Measurements from ENCODE around the gene UBA7. TPM values are rescaled to one million over a fixed set of nuclear protein-coding genes. Genes with fewer than 3 reads are reported as not detected.
A peak's percentile ranks its signal among the peaks of the same experiment; 100 is the strongest.

UBA7 gene
- total and polyA plus RNA-seq, 2 of the 13 experiments (the other 11 are each of a cell fraction or from before 2014, with no cell fraction given), result 9.5 to 16.5 TPM

GRCh38 chr3:49856181-49857005, 42.6 kb upstream of the UBA7 start, which contains the start of gene TRAIP (continued):
- TF ChIP-seq SKI (IDR thresholded peaks at IDR 0.05; ENCODE audit: partially characterized antibody), result no peak
- TF ChIP-seq THAP7 (CRISPR knock-in tag; IDR thresholded peaks at IDR 0.05), result 0 out of 2 replicates have a peak, but pooled peaks have one; percentile 62
- TF ChIP-seq ZNF225 (CRISPR knock-in tag; IDR thresholded peaks at IDR 0.05), result 0 out of 2 replicates have a peak, but pooled peaks have one; percentile 51
- TF ChIP-seq ZNF614 (CRISPR knock-in tag; IDR thresholded peaks at IDR 0.05; ENCODE audit: borderline replicate concordance), result no peak
- TF ChIP-seq ZNF720 (CRISPR knock-in tag; IDR thresholded peaks at IDR 0.05), result no peak
- TF ChIP-seq SP4 (CRISPR knock-in tag; IDR thresholded peaks at IDR 0.05), result peak; percentile 97
- TF ChIP-seq USF2 (IDR thresholded peaks at IDR 0.05; ENCODE audit: low read depth, low read length), result no peak
- TF ChIP-seq USF2 (CRISPR knock-in tag; IDR thresholded peaks at IDR 0.05; ENCODE audit: borderline replicate concordance), result no peak; the same call in 1 of the 2 replicates
- TF ChIP-seq ZNF737 (CRISPR knock-in tag; IDR thresholded peaks at IDR 0.05; ENCODE audit: borderline replicate concordance), result no peak
- TF ChIP-seq AKAP8 (CRISPR knock-in tag; IDR thresholded peaks at IDR 0.05), result no peak
- no peak for TF ChIP-seq ZBTB46 (CRISPR knock-in tag; IDR thresholded peaks at IDR 0.05; ENCODE audit: borderline replicate concordance)
- TF ChIP-seq CCDC6 (CRISPR knock-in tag; IDR thresholded peaks at IDR 0.05), result peak; percentile 88
- no peak for TF ChIP-seq RORA (CRISPR knock-in tag; IDR thresholded peaks at IDR 0.05)
- TF ChIP-seq CSRNP1 (CRISPR knock-in tag; IDR thresholded peaks at IDR 0.05), result peak; percentile 83
- 0 out of 2 replicates have a peak, but pooled peaks have one; percentile 6 for TF ChIP-seq RXRB (CRISPR knock-in tag; IDR thresholded peaks at IDR 0.05; ENCODE audit: borderline replicate concordance)
- peak; percentile 30; the same call in 1 of the 2 replicates for TF ChIP-seq MXD3 (CRISPR knock-in tag; IDR thresholded peaks at IDR 0.05)
- no peak for TF ChIP-seq GATAD2A (CRISPR knock-in tag; IDR thresholded peaks at IDR 0.05)
- no peak for TF ChIP-seq MLXIP (CRISPR knock-in tag; IDR thresholded peaks at IDR 0.05; ENCODE audit: borderline replicate concordance)
- no peak for TF ChIP-seq PHF5A (CRISPR knock-in tag; IDR thresholded peaks at IDR 0.05; ENCODE audit: low read depth, unreplicated experiment)

Data from HepG2 (cell line).